SK-N-SH (cell line): ENCODE results near the gene CNGA4. TPM values are rescaled to one million over a fixed set of nuclear protein-coding genes. Genes with fewer than 3 reads are reported as not detected.

Experiments
- CTCF ChIA-PET: fragments of 300-600, 350-600 bp; formaldehyde crosslinking; extraction: SDS; loops from one replicate; lab custom pipeline; 2021; lab: Yijun Ruan, JAX
- POLR2A ChIA-PET: fragments of 350-600 bp; sonication (Branson Sonifier 250); formaldehyde crosslinking; extraction: SDS; loops from one replicate; lab custom pipeline; 2020; ENCODE audit warnings: antibody characterized with exemption, inconsistent platforms; lab: Yijun Ruan, JAX
- DNase-seq: peaks from one replicate; pipeline ENCODE4 v3.0.0; 2012
- H2AFZ ChIP-seq: fragments of 200-600 bp; sonication (generic); 2 replicates; pipeline ENCODE4 v1.8.1; 2016; ENCODE audit warnings: antibody characterized with exemption, mild to moderate bottlenecking, low read depth
- H3F3A ChIP-seq: fragments of 200-600 bp; sonication (generic); replicated peaks from 2 replicates; pipeline ENCODE3; 2016; ENCODE audit warnings: antibody characterized with exemption, mild to moderate bottlenecking; ENCODE audit not compliant: insufficient read depth
- H3K27ac ChIP-seq, 2 experiments: fragments of 200-500 bp in 1 of 2; fragments of 200-600 bp in 1 of 2; sonication (Bioruptor generic) in 1 of 2; sonication (generic), shearing (Covaris generic) in 1 of 2; 2 replicates each; pipeline versions ENCODE4 v1.5.1 to v1.6.1; 2014 to 2016; ENCODE audit warnings: low read depth in 2 of 2, inconsistent platforms in 1 of 2, low read length in 1 of 2, mild to moderate bottlenecking in 1 of 2, mixed read lengths in 1 of 2
- H3K27me3 ChIP-seq: fragments of 200-600 bp; sonication (generic), shearing (Covaris generic); 2 replicates; pipeline ENCODE4 v1.6.1; 2016; ENCODE audit warnings: mixed run types; ENCODE audit not compliant: insufficient read depth
- H3K36me3 ChIP-seq, 2 experiments: fragments of 200-500 bp in 1 of 2; fragments of 200-600 bp in 1 of 2; sonication (Bioruptor generic) in 1 of 2; sonication (generic) in 1 of 2; replicated peaks in 1 of 2; 2 replicates each; pipeline versions ENCODE3 to v1.5.1; 2014 to 2016; ENCODE audit warnings: low read length in 1 of 2, mild to moderate bottlenecking in 1 of 2; ENCODE audit not compliant: insufficient read depth in 2 of 2, control insufficient read depth in 1 of 2
- H3K4me1 ChIP-seq, 2 experiments: fragments of 200-500 bp in 1 of 2; fragments of 200-600 bp in 1 of 2; sonication (Bioruptor generic) in 1 of 2; sonication (generic), shearing (Covaris generic) in 1 of 2; 2 replicates each; pipeline versions ENCODE4 v1.5.1 to v1.6.1; 2014 to 2016; ENCODE audit warnings: low read depth in 1 of 2, low read length in 1 of 2, mixed run types in 1 of 2; ENCODE audit not compliant: insufficient read depth in 2 of 2, control insufficient read depth in 1 of 2
- H3K4me2 ChIP-seq: fragments of 200-600 bp; sonication (generic), shearing (Covaris generic); 2 replicates; pipeline ENCODE4 v1.6.1; 2017; ENCODE audit warnings: mixed run types
- H3K4me3 ChIP-seq, 2 experiments: fragments of 200-500 bp in 1 of 2; fragments of 200-600 bp in 1 of 2; sonication (Bioruptor generic) in 1 of 2; sonication (generic), shearing (Covaris generic) in 1 of 2; 2 replicates each; pipeline versions ENCODE4 v1.5.1 to v1.8.1; 2014 to 2016; ENCODE audit warnings: low read depth in 2 of 2, inconsistent platforms in 1 of 2, low read length in 1 of 2, mild to moderate bottlenecking in 1 of 2, mixed read lengths in 1 of 2, moderate library complexity in 1 of 2
- H3K79me2 ChIP-seq: fragments of 200-600 bp; sonication (generic); 2 replicates; pipeline ENCODE4 v1.8.1; 2017; ENCODE audit warnings: mild to moderate bottlenecking; ENCODE audit not compliant: insufficient read depth
- H3K9ac ChIP-seq: fragments of 200-600 bp; sonication (generic); 2 replicates; pipeline ENCODE4 v1.6.1; 2017; ENCODE audit warnings: mixed run types
- H3K9me2 ChIP-seq: fragments of 200-600 bp; sonication (generic); 2 replicates; pipeline ENCODE4 v1.6.1; 2017; ENCODE audit warnings: mixed run types
- H3K9me3 ChIP-seq: fragments of 200-600 bp; sonication (generic); 2 replicates; pipeline ENCODE4 v1.6.1; 2017; ENCODE audit warnings: mixed run types, mild to moderate bottlenecking, moderate library complexity
- H4K20me1 ChIP-seq: fragments of 200-600 bp; sonication (generic); 2 replicates; pipeline ENCODE4 v1.6.1; 2017; ENCODE audit warnings: mild to moderate bottlenecking, mixed run types; ENCODE audit not compliant: insufficient read depth
- EP300 ChIP-seq, 2 experiments: IDR thresholded peaks; 2 replicates each; pipeline versions ENCODE4 v1.4.0 to v1.6.1; 2012; ENCODE audit warnings: borderline replicate concordance in 1 of 2, low read depth in 1 of 2, low read length in 1 of 2
- FOSL2 ChIP-seq: IDR thresholded peaks from 2 replicates; pipeline ENCODE4 v1.4.0; 2012; ENCODE audit warnings: low read depth, mild to moderate bottlenecking, moderate library complexity, borderline replicate concordance
- GATA2 ChIP-seq: sonication (generic); formaldehyde crosslinking; IDR thresholded peaks from 2 replicates; pipeline ENCODE4 v1.5.0; 2020; ENCODE audit warnings: mild to moderate bottlenecking, missing genetic modification reagents
- IRF3 ChIP-seq: fragments of 150-350 bp; IDR thresholded peaks from 2 replicates; pipeline ENCODE4 v1.6.1; 2016; ENCODE audit warnings: mild to moderate bottlenecking, low read depth, low read length
- MAX ChIP-seq: IDR thresholded peaks from 2 replicates; pipeline ENCODE4 v1.4.0; 2012; ENCODE audit warnings: low read depth
- MXI1 ChIP-seq: IDR thresholded peaks from 2 replicates; pipeline ENCODE4 v1.6.1; 2012; ENCODE audit warnings: mild to moderate bottlenecking, low read depth, low read length, improper control_type of control experiment
- NFIC ChIP-seq: IDR thresholded peaks from 2 replicates; pipeline ENCODE4 v1.4.0; 2012; ENCODE audit warnings: borderline replicate concordance
- PBX3 ChIP-seq: IDR thresholded peaks from 2 replicates; pipeline ENCODE4; 2012
- RCOR1 ChIP-seq: fragments of 150-350 bp; IDR thresholded peaks from 2 replicates; pipeline ENCODE4 v1.6.1; 2017; ENCODE audit warnings: antibody characterized with exemption, low read length
- REST ChIP-seq: IDR thresholded peaks from 2 replicates; pipeline ENCODE4 v1.6.1; 2012; ENCODE audit warnings: mild to moderate bottlenecking, low read depth, low read length, moderate library complexity
- RFX5 ChIP-seq: IDR thresholded peaks from 2 replicates; pipeline ENCODE4 v1.6.1; 2012; ENCODE audit warnings: mild to moderate bottlenecking, improper control_type of control experiment, low read length
- SIN3A ChIP-seq: IDR thresholded peaks from 2 replicates; pipeline ENCODE4 v1.6.1; 2012; ENCODE audit warnings: low read depth, mild to moderate bottlenecking, low read length, moderate library complexity, borderline replicate concordance
- SMC3 ChIP-seq: IDR thresholded peaks from 2 replicates; pipeline ENCODE4 v1.6.1; 2012; ENCODE audit warnings: low read depth, low read length, improper control_type of control experiment
- TAF1 ChIP-seq: IDR thresholded peaks from 2 replicates; pipeline ENCODE4 v1.6.1; 2012; ENCODE audit warnings: low read depth, mild to moderate bottlenecking, low read length, moderate library complexity, borderline replicate concordance
- TCF12 ChIP-seq: IDR thresholded peaks from 2 replicates; pipeline ENCODE4 v1.4.0; 2012
- USF1 ChIP-seq: IDR thresholded peaks from 2 replicates; pipeline ENCODE4 v1.4.0; 2012; ENCODE audit warnings: low read depth, borderline replicate concordance
- WGBS: methylation state at CpG from one replicate; pipeline ENCODE4 v1.1.6; 2017; ENCODE audit warnings: low lambda C conversion rate; 5-methylcytosine and 5-hydroxymethylcytosine counted together
- polyA plus RNA-seq, 3 experiments: library from polyadenylated mRNA; depleted of rRNA; stranded (reverse); fragments of >200 nt; gene quantifications; 2 replicates each; pipeline ENCODE4 v1.2.3, GENCODE V29; 2012

CNGA4 gene
- polyA plus RNA-seq, 1 of the 3 experiments (the other 2 are of a cell fraction) = 0.13 TPM

- no peaks in the 10 kb centered on the region; a peak in 1 of 4 replicates for H3K4me1 ChIP-seq
- no peak overlapping the region for H3K4me2 ChIP-seq
- ChIA-PET CTCF (interaction anchor here (0.9 to 2.7 kb wide), 5 partner anchors 20 to 82 kb away, joined by 3 to 11 read pairs (median 4); no protein-coding TSS in a partner anchor), POLR2A (no interaction called here)
- WGBS = 48% methylated on average over 2 of the region's 3 CpGs
- H3K27ac ChIP-seq = no peak overlapping the region
- no peaks in the 10 kb centered on the region for H3K79me2 ChIP-seq
- H4K20me1 ChIP-seq = no peaks in the 10 kb centered on the region
- H3K27me3 ChIP-seq = peaks cover 9% of the 10 kb centered on the region; the same call in 1 of the 2 replicates
- no peaks in the 10 kb centered on the region for H3K36me3 ChIP-seq
- no peaks in the 10 kb centered on the region for H3K9me3 ChIP-seq
- no peak overlapping the region for H2AFZ ChIP-seq
- H3K9ac ChIP-seq = no peak overlapping the region
- no peak overlapping the region for H3K4me3 ChIP-seq
- no peaks in the 10 kb centered on the region for H3K9me2 ChIP-seq
- DNase-seq = no peak
- no peaks in the 10 kb centered on the region for H3F3A ChIP-seq
- TF ChIP-seq SMC3 (no peak), RFX5 (no peak), USF1 (no peak), REST (no peak), GATA2 (no peak), RCOR1 (no peak), MXI1 (no peak), FOSL2 (no peak), SIN3A (no peak), IRF3 (no peak), NFIC (no peak), TCF12 (no peak), TAF1 (no peak), EP300 (IDR thresholded peaks at IDR 0.05; ENCODE audit: borderline replicate concordance in 1 of 2, low read depth in 1 of 2, low read length in 1 of 2) (no peak), MAX (no peak), PBX3 (no peak)
Measured at GRCh38 chr11:6271598-6271997, 32.7 kb downstream of the CNGA4 start.
